Right lobe of liver (tissue), 4 donors: ENCODE data around the gene RNF26.

Experiments used
- POLR2A ChIP-seq: fragments of 450-650 bp; IDR thresholded peaks from one replicate; pipeline ENCODE4 v1.6.1; 2017; ENCODE audit warnings: antibody characterized with exemption, mild to moderate bottlenecking
- TF ChIP-seq, protein P1 (sequence below), 4 donors: fragments of 200-600 bp in 3 of 4; fragments of 450-650 bp in 1 of 4; IDR thresholded peaks; one replicate each; pipeline versions ENCODE4 v1.5.1 to v1.8.0; 2016 to 2022; ENCODE audit warnings: antibody characterized with exemption in 4 of 4, mild to moderate bottlenecking in 2 of 4
- donor health status: DM: no; HTN: no; CAD: no.
- donor health status: DM: no; HTN: no; CAD: no.
- donor health status: DM: no; HTN: yes; CAD: no.

GRCh38 chr11:119309953-119310681, 24.2 kb upstream of the RNF26 start:
- TF ChIP-seq, protein P1, sequence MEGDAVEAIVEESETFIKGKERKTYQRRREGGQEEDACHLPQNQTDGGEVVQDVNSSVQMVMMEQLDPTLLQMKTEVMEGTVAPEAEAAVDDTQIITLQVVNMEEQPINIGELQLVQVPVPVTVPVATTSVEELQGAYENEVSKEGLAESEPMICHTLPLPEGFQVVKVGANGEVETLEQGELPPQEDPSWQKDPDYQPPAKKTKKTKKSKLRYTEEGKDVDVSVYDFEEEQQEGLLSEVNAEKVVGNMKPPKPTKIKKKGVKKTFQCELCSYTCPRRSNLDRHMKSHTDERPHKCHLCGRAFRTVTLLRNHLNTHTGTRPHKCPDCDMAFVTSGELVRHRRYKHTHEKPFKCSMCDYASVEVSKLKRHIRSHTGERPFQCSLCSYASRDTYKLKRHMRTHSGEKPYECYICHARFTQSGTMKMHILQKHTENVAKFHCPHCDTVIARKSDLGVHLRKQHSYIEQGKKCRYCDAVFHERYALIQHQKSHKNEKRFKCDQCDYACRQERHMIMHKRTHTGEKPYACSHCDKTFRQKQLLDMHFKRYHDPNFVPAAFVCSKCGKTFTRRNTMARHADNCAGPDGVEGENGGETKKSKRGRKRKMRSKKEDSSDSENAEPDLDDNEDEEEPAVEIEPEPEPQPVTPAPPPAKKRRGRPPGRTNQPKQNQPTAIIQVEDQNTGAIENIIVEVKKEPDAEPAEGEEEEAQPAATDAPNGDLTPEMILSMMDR (IDR thresholded peaks at IDR 0.05): no peak
- TF ChIP-seq POLR2A: no peak
